C4-2B (cell line): Measurements from ENCODE around the gene CRACR2B.

ENCODE experiments used
- ZFX ChIP-seq: fragments of 450-650 bp; IDR thresholded peaks from 2 replicates; pipeline ENCODE4 v1.6.1; 2017
- TF ChIP-seq, protein P1 (sequence below): fragments of 450-650 bp; conservative IDR thresholded peaks from 2 replicates; pipeline ENCODE4 v1.5.1; 2017; ENCODE audit warnings: mild to moderate bottlenecking

DNA sequence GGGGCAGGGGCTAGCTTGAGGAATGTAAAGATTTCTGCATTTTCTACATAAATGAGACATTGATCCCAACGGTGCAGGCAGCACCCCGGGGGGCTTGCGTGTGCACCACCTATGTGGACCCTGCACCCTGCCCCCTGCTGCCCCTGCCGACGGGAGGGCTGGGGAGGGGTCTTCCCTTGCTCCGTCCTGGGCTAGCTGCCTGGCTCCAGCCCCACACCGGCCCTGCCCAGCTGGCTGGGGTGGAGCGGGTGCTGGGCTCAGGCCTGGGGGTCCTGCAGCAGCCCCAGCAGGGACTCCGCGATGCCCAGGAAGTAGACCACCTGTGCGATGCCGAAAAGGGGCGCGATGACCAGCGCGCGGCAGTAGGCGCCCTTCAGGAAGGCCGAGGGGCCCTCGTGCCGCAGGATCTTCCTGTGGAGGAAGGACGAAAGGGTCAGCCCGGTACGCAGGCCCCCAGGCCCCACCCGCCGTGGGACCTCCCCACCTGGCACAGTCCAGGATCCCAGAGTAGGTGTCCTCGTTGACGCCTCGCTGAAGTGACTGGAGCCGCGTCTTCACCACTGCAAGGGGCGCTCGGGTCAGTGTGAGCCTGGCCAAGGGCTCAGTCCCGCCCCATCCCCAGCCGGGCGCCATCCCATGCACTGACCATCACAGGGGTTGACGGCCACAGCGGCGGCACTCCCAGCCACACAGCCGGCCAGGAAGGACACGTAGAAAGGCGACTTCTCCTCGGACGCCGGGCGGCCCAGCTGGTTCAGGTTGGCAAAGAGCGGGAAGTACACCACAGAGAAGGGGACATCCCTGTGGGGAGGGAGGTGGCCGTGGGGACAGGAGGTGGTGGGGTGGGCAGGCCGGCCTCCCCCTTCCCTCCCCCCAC, 35.8 kb upstream of the CRACR2B start:
- TF ChIP-seq, protein P1, sequence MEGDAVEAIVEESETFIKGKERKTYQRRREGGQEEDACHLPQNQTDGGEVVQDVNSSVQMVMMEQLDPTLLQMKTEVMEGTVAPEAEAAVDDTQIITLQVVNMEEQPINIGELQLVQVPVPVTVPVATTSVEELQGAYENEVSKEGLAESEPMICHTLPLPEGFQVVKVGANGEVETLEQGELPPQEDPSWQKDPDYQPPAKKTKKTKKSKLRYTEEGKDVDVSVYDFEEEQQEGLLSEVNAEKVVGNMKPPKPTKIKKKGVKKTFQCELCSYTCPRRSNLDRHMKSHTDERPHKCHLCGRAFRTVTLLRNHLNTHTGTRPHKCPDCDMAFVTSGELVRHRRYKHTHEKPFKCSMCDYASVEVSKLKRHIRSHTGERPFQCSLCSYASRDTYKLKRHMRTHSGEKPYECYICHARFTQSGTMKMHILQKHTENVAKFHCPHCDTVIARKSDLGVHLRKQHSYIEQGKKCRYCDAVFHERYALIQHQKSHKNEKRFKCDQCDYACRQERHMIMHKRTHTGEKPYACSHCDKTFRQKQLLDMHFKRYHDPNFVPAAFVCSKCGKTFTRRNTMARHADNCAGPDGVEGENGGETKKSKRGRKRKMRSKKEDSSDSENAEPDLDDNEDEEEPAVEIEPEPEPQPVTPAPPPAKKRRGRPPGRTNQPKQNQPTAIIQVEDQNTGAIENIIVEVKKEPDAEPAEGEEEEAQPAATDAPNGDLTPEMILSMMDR: no peak
- TF ChIP-seq ZFX: no peak
